Measurements from ENCODE around the gene PRAC1. TPM values are rescaled to one million over a fixed set of nuclear protein-coding genes. Genes with fewer than 3 reads are reported as not detected.

Gene PRAC1
- polyA plus RNA-seq, 1 donor: not detected

GRCh38 chr17:48746916-48747444, 24.7 kb upstream of the PRAC1 start:
- DNase-seq: no peak

- DNase-seq: no peak
Measured at GRCh38 chr17:48745381-48746275, 23.3 kb upstream of the PRAC1 start.

GRCh38 chr17:48740537-48740936, 18.2 kb upstream of the PRAC1 start:
- no peak for DNase-seq

GRCh38 chr17:48738803-48739526, 16.6 kb upstream of the PRAC1 start:
- DNase-seq: no peak

GRCh38 chr17:48738424-48738802, 16.1 kb upstream of the PRAC1 start:
- DNase-seq: no peak

GRCh38 chr17:48737330-48738043, 15.2 kb upstream of the PRAC1 start:
- no peak for DNase-seq

GRCh38 chr17:48735062-48735351, 12.7 kb upstream of the PRAC1 start:
- DNase-seq: no peak

GRCh38 chr17:48734333-48735061, 12.2 kb upstream of the PRAC1 start:
- no peak for DNase-seq

GRCh38 chr17:48733632-48734328, 11.5 kb upstream of the PRAC1 start:
- DNase-seq: no peak

- DNase-seq: no peak
Measured at GRCh38 chr17:48732688-48733629, 10.6 kb upstream of the PRAC1 start.

GRCh38 chr17:48731355-48731754, 9.0 kb upstream of the PRAC1 start:
- no peak for DNase-seq

GRCh38 chr17:48730240-48730550, 7.9 kb upstream of the PRAC1 start:
- DNase-seq: no peak

- no peak for DNase-seq
Measured at GRCh38 chr17:48729335-48730239, 7.3 kb upstream of the PRAC1 start.

GRCh38 chr17:48728232-48729231, 6.2 kb upstream of the PRAC1 start, which contains the start of gene HOXB13:
TSS of gene HOXB13 (minus strand) at chr17:48728750. CDS start at chr17:48728593, 157 bp downstream.
- DNase-seq: no peak

GRCh38 chr17:48727415-48728175, 5.3 kb upstream of the PRAC1 start:
- no peak for DNase-seq

GRCh38 chr17:48726916-48727286, 4.6 kb upstream of the PRAC1 start:
- no peak for DNase-seq

- DNase-seq: no peak
Measured at GRCh38 chr17:48726114-48726915, 4.0 kb upstream of the PRAC1 start.
